GM21825 (cell line): ENCODE data around the gene TACR2.
"Not testable (repeated sequence)": the region's sequence is repeated elsewhere in the genome, so short reads cannot be mapped to it uniquely, and the experiment has no call there.

ENCODE experiments used
- ATAC-seq: cut with Tn5 transposase; IDR thresholded peaks from one replicate; pipeline ENCODE4 v1.9.1; 2021; ENCODE audit warnings: mild to moderate bottlenecking, moderate library complexity; ENCODE audit not compliant: unreplicated experiment

The TACR2 gene

DNA sequence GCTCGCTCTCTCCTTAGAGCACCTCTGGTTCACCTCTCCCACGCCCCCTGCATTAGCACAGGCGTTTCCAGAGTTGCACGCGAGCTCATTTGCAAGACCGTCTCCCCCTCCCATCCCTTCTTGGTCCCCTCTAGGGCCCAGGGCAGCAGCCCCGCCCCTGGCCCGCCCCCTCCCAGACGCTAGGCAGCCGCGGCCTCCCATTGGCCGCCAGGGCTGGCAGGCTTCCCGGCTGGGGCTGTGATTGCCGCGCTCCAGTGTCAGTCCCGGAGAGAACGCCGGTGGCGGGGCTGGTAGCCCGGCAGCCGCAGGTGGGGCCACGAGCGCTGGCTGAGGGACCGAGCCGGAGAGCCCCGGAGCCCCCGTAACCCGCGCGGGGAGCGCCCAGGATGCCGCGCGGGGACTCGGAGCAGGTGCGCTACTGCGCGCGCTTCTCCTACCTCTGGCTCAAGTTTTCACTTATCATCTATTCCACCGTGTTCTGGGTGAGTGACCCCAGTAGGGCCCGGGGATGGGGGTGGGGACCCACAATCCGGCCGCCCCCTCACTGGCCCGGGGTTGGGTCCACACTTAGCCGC is 34.6 kb upstream of the TACR2 start, which contains the start of gene TSPAN15:
Gene TSPAN15, plus strand, starts transcription at position 257 of the 575 bp plus-strand sequence. Its CDS starts 130 bp downstream, at position 387.
- ATAC-seq, result peak; percentile 89

DNA sequence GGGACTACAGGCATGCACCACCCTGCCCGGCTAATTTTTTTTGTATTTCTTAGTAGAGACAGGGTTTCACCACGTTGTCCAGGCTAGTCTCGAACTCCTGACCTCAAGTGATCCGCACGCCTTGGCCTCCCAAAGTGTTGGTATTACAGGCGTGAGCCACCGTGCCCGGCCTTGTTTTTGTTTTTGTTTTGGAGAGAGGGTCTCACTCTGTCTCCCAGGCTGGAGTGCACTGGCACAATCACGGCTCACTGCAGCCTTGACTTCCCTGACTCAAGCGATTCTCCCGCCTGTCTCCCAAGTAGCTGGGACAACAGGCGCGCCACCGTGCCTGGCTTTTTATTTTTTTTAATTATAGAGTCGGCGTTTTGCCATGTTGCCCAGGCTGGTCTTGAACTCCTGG is 33.7 kb upstream of the TACR2 start:
- not testable (repeated sequence) for ATAC-seq

DNA sequence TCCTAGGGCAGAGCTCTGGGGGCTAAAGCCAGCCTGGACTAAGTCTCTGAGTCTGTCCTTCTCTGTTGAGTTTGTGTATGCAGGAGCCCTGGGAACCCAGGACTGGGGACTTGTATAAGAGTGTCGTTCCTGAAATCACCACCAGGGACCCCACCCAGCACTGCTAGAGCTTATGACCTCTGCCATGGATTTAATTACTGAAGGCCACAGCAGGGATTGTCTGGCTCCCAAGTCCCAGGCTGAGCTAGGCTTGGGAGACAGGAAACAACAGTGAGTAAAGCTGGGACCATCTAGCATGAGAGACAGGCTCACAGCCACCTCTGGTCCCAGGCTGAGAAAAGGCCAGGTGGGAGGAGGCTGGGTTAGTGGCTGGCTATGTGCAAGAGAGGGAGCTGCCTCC is 33.1 kb upstream of the TACR2 start:
- ATAC-seq, result peak; percentile 47

DNA sequence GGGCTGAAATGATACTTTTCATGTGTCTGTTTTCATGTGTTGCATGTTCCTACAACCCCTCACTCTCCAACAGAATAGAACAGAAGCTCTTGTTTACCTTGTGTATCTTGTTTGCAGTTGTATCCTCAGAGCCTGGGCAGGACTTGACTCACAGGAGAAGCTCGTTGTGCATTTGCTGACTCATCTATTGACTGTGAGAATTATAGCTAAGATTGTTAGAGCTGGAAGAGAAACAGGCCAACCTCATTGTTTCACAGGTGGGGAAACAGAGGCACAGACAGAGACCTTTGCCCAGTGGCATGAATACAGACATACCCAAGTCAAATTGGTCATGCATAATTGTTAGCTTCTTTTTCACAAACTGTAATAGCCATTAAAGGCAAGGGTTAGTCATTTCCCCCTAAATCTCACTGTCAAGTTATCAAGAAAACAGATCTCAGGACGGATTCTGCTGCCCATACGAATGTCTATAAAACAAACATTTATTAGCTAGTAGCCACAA is 30.0 kb upstream of the TACR2 start:
- no peak for ATAC-seq

DNA sequence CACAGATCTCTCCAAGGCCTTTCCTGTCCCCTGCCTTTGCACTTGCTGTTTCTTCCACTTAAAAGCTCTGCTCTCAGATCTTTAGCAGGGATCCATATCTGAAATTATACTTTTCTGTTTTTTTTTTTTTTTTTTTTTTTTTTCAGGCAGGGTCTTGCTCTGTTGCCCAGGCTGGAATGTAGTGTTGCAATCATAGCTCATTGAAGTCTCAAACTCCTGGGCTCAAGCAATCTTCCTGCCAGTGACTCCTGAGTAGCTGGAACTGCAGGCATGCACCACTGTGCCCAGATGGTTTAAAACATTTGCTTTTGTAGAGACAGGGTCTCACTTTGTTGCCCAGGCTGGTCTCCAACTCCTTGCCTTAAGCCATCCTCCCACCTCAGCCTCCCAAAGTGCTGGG is 29.5 kb upstream of the TACR2 start:
- no peak for ATAC-seq

DNA sequence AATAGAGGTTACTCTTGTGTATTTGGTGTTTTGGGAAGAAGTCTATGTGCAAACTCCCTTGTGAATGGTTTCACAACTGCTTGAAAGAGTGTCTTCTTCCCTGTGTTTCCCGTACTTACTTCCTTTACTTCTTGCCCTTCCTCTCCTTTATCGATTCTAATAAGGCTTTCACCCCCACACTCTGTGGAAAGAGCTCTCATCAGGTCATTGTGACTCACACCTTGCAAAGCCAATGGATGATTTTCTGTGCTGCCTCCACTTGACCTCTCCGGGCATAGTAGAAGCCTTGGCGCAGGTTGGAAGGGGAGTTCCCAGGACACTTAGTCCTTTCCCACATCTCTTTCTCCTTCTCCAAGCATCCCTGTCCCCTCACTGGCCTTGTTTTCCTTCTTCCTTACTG is 28.3 kb upstream of the TACR2 start:
- no peak for ATAC-seq

DNA sequence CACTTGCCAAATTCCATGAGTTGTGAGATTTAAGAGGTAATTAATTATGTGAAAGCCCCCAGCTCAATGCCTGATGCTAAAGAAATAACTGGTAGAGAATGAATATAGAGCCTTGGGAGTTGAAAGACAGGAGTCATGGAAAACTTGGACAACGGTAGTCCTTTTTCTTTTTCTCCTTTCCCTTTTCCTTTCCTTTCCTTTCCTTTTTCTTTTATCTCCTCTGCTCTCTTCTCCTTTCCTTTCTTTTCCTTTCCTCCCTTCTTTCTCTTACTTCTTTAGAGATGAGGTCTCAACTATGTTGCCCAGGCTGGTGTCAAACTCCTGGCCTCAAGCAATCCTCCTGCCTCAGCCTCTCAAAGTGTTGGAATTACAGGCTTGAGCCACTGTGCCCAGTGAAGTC is 26.6 kb upstream of the TACR2 start:
- ATAC-seq, result no peak

DNA sequence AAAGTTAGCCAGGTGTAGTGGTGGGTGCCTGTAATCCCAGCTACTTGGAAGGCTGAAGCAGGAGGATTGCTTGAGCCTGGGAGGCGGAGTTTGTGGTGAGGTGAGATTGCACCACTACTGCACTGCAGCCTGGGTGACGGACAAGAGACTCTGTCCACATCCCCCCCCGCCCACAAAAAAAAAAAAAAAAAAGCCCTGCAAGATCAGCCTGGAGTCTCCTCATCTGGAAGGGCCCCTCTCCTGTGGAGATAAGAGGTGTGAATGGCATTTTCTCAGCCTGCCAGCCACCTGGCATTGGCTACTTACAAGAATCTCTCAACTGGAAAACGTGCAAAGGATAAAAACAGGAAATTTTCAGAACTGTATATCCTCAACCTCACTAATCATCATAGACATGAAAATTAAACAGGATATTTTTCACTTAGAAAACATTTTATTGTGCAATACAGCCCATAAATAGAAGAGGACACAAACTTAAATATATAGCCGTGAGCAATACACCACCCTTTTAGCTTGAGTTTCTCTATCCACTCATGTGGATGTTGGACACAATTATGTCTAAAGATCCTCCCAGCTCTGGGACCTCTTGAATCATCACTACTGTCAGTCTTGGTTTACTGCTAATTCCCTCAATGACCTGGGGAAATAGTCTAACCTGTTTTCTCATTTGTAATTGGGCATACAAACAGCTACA is 23.2 kb upstream of the TACR2 start:
- no peak for ATAC-seq

DNA sequence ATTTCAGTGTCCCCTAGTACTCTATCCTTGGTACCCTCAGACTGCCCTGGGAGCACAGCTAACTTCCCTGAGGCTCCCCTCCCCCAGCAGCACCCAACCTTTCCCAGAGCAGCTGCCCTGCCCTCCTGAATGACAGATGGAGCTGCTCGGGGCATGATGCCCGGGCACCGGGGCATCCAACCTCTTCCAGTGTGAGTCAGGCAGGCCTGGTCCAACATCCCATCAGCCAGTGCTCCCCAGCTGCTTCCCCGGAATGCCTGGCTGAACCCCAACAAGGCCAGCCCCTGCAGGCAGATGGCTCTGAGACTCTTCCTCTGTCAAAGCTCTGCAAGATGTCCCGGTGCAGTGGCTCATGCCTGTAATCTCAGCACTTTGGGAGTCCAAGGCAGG is 22.6 kb upstream of the TACR2 start:
- ATAC-seq, result no peak

DNA sequence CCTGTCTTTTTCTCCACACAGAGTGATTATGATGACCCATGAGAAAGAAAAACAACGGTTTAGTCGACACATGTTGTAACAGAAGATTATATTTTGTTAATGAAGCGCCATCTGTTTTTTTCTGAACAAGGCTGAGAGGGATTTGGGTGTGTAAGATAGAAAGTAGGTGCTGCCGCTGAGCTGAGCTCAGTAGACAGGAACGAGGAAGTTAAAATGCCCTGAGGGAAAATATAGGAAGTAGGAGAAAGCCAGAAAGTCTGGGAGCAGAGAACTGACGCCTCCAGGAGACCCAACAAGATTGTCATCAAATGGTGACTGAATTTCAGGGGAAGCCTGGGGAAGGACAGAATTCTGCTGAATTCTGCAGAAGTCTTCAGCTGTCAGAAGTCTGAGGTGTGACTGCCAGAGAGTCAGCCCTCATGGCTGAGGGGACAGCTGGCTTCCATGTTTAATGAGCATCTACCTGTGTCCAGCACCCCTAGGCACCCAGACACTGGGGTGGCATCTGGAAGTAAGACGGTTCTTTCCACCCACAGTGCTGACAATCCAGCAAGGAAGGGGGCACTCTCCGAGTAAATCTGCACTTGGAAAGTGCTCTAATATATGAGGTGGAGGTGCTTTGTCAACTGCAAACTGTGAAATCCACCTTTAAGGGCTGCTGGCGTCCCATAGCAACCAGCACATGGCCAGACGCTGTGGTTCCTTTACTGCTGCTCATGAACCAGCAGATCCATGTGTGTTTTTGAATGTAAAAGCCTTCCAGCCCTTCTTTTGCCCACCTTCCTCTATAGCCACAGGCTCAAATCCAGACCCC is 22.0 kb upstream of the TACR2 start:
- no peak for ATAC-seq

DNA sequence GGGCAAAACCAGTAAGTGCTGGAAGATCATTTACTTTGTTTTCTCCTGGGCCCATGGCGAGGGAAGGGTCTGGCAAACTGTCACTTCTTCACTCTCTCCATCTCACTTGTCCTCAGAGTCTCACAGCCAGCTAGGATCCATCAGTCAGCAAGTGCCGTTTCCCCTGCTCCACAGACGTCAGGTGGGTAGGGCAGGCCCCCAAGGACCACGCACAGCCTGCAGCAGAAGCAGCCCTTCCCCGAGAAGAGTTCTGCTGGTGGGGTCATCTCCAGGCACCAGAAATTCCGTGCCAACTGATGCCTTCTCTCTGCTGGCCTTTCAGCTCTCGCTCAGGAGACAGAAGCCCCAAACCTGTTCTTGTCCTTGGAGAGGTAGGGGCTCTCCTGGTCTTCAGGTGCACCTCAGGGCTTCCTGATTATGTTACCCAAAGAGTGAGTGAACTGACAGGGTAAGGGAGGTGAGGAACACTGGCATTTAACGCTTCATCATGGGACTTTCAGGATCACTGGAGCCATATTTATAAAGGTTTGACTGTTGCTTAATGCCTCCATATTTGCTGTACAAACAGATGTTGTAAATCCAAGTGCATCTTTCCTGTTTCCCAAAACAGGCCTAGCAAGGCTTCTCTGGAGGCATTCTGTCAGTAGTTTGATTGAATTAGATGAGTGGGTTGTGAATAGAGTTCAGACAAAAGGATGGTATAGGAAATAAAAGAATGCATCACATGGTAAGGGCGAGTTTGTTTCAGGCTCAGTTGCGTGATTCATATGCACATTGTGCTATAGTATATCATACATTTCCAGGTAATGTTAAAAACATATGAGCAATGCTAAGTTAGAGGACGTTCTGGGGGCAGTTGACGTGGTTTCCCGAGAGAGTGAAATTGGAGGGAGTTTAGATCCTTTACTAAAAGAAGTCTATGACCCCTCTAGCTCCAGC is 20.9 kb upstream of the TACR2 start:
- no peak for ATAC-seq

DNA sequence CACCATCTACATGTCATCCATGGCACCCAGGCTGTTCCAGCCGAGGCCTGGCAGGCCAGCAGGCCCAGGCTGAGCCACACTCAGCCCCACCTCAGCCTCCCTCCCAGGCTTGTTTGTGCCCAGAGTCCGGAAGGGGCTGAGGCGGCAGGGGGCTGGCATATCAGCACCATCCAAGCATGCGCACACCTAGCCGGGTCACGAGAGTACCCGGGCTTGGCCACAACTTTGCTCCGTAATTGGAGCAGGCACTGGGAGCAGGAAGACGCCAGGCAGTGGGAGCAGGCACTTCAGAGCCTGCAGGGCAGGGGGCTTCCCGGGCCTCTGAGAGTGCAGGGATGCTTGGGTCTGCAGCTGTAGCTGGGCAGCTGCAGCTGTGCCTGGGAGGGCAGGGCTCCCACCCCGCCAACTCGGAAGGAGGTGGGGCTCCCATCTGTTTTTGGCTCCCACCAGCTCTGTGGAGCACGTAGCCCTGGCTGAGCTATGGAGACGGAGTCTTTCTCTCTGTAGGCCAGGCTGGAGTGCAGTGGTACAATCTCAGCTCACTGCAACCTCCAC is 19.3 kb upstream of the TACR2 start:
- ATAC-seq, result no peak

DNA sequence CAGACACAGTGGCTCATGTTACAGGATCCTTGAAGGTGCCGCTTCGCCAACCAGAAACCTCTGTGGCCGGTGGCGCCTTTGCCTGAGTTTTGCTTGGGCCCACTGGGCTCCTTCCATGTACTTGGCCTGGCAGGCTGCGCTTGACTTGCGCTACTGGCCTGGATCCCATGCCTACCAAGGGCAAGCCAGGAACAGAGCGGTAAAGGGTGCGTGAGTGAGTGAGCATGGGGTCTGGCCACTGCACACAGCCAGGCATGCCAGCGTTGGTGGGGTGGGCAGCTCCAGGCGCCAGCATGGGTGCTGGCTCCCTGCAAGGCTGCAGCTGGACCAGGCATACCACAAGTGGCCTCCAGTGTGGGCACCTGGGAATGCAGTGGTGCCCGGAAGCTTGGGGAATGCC is 18.2 kb upstream of the TACR2 start:
- ATAC-seq, result no peak

DNA sequence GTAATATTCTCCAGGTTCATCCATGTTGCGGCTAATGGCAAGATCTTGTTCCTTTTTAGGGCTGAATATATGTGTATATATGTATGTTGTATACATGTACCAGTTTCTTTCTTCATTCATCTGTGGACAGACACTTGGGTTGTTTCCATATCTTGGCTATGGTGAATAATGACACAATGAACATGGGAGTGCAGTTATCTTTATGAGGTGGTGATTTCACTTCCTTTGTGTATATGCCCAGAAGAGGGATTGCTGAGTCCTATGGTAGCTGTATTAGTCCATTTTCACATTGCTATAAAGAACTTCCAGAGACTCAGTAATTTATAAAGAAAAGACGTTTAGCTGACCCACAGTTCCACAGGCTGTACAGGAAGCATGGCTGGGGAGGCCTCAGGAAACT is 17.5 kb upstream of the TACR2 start:
- no peak for ATAC-seq

DNA sequence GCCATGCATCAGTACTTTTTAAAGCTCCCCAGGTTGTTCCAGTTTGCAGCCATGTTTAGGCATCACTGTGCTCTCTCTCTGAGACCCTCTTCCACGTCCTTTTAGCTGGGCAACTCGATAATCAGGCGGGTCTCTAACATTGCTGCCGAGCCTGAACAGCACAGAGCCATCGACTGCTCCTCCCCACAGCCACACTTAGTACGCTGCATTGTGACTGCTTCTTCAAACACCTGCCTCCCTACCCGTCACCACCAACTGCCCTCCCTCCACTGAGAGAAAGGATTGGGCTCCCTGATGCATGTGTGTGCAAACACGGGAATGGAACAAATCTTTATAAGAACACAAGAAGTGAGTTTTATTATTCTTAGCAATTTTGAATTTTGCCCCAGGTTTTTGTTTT is 11.4 kb upstream of the TACR2 start:
- no peak for ATAC-seq

DNA sequence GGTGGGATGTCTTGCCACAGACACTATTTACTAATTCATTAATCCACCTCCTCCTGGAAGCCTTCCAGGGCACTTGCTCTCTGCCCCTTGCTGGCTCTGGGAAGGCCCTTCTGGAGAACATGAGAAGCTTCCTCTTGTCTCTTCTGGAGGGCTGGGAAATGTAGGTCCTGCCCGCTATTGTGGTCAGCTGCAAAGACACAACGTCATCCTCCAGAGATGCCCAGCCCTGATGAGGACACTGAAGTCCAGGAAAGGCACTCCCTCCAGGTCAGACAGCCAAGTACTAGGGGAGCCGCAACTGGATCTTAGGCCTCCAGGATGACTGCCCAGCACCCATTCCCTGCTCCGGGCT is 9.6 kb upstream of the TACR2 start:
- no peak for ATAC-seq

DNA sequence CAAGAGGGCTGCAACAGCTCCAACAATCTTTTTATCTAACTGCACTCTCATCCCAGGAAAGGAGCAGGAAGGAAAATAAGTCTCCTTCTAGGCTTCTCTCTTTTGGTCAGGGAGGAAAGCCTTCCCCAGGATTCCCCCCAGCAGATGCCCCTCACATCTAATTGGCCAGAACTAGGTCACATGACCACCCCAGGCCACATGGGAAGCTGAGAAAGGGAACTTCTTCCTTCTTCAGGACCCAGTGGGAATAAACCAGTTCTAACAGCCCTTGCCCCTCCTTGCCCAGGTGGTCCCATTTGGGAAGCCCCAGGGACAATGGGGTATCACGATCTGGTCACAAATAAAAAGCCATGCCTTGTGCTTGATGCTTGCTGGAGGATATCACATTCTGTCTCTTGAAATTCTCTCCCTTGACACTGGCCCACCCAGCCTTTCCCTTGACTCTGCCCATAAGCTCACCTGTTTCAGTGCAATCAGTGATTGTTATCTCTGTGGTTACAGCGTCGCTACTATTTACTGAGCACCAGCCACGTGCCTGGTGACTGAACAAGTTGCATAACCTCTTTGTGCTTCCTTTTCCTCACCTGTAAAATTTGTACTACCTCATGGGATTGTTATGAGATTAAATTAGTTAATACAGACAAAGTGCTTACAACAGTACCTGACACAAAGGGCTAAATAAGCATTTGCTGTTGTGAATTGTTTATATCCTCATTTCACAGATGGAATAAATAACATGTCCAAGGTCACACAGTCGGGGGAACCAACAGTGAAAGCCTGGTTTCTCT is 9.0 kb upstream of the TACR2 start:
- no peak for ATAC-seq

DNA sequence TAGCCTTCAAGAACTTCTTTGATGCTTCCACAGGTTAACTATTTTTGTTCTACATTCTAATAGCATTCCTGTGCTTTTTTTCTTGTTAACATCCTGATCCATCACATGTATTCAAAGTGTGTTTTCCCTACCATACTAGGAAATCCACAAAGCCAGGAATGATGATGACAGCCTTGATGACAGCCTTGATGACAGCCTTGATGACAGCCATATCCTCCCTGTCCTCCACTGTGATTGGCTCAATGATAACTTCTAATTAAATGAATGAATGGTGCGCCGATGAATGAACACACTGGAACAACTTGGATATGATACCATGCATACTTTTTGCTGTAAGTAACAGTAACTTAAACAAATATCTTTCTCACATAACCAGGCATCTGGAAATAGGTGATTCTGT is 8.3 kb upstream of the TACR2 start:
- no peak for ATAC-seq

DNA sequence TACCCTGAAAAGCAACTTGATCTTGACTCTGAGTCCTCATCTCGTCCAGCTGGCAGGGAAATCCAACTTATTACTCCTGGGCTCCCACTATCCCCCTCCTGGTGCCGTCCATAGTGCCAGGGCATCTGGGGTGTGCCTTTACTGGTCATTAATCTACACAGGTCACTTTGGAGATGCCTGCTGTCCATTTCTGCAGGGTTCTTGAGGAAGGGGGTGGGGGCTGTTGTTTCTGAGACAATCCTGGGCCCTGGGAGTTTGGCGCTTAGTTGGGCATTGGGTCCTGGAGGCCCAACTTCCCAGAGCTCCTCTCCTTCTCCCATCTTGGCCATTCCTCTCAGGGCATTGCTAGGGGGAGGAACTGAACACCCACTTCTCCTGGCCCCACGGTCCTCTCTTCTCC is 6.0 kb upstream of the TACR2 start:
- ATAC-seq, result no peak
